Keratinocyte (primary cell): ENCODE results near the gene SLC16A7. TPM values are rescaled to one million over a fixed set of nuclear protein-coding genes. Genes with fewer than 3 reads are reported as not detected.

Experiments used
- DNase-seq: peaks from one replicate; pipeline ENCODE4 v3.0.0-alpha.2; 2011; ENCODE audit warnings: low read depth, missing footprints, low spot score
- FAIRE-seq: peaks from 2 replicates; lab custom pipeline; 2011; peaks lifted over from hg19 to GRCh38; lab: Jason Lieb, UNC
- H2AFZ ChIP-seq: 2 replicates; pipeline ENCODE4 v1.6.0; 2012; ENCODE audit warnings: low read length, control low read depth, inconsistent platforms; ENCODE audit not compliant: control insufficient read depth
- H3K27ac ChIP-seq: 2 replicates; pipeline ENCODE4 v1.5.1; 2011; ENCODE audit warnings: low read length; ENCODE audit not compliant: control insufficient read depth, insufficient read depth
- H3K27me3 ChIP-seq: 3 replicates; pipeline ENCODE4 v1.6.0; 2011; ENCODE audit warnings: low read length; ENCODE audit not compliant: control insufficient read depth, insufficient read depth; ENCODE audit errors: extremely low read depth
- H3K36me3 ChIP-seq, 2 experiments: 2 replicates in 1 of 2; 3 replicates in 1 of 2; pipeline ENCODE4 v1.5.1; 2011; ENCODE audit warnings: low read length in 2 of 2, mild to moderate bottlenecking in 1 of 2; ENCODE audit not compliant: control insufficient read depth in 2 of 2, insufficient read depth in 2 of 2; ENCODE audit errors: extremely low read depth in 1 of 2
- H3K4me1 ChIP-seq: 3 replicates; pipeline ENCODE4 v1.5.1; 2011; ENCODE audit warnings: low read length; ENCODE audit not compliant: control insufficient read depth, insufficient read depth; ENCODE audit errors: extremely low read depth
- H3K4me2 ChIP-seq: 3 replicates; pipeline ENCODE4 v1.6.0; 2011; ENCODE audit warnings: low read depth, low read length; ENCODE audit not compliant: control insufficient read depth, insufficient read depth; ENCODE audit errors: extremely low read depth
- H3K4me3 ChIP-seq, 3 experiments: fragments of 200-600 bp in 1 of 3; sonication (generic) in 1 of 3; 2 replicates in 2 of 3; 3 replicates in 1 of 3; pipeline ENCODE4 v1.5.1; 2011 to 2016; ENCODE audit warnings: low read length in 3 of 3, mild to moderate bottlenecking in 3 of 3, control low read depth in 2 of 3, inconsistent platforms in 1 of 3, low read depth in 1 of 3, mixed read lengths in 1 of 3, mixed run types in 1 of 3, moderate library complexity in 1 of 3; ENCODE audit not compliant: control insufficient read depth in 2 of 3, insufficient read depth in 2 of 3; ENCODE audit errors: extremely low read depth in 1 of 3
- H3K79me2 ChIP-seq: 2 replicates; pipeline ENCODE4 v1.6.0; 2012; ENCODE audit warnings: low read length; ENCODE audit not compliant: control insufficient read depth, insufficient read depth
- H3K9ac ChIP-seq: 3 replicates; pipeline ENCODE4 v1.6.0; 2011; ENCODE audit warnings: low read length; ENCODE audit not compliant: control insufficient read depth, insufficient read depth; ENCODE audit errors: extremely low read depth
- H3K9me1 ChIP-seq: 3 replicates; pipeline ENCODE4 v1.6.0; 2011; ENCODE audit warnings: low read length; ENCODE audit not compliant: control insufficient read depth, insufficient read depth; ENCODE audit errors: extremely low read depth
- H3K9me3 ChIP-seq: 2 replicates; pipeline ENCODE4 v1.5.1; 2012; ENCODE audit warnings: low read depth, low read length; ENCODE audit not compliant: control insufficient read depth
- H4K20me1 ChIP-seq: 3 replicates; pipeline ENCODE4 v1.6.0; 2011; ENCODE audit warnings: low read length; ENCODE audit not compliant: control insufficient read depth, insufficient read depth; ENCODE audit errors: extremely low read depth
- CTCF ChIP-seq, 3 experiments: IDR thresholded peaks in 1 of 3; conservative IDR thresholded peaks in 1 of 3; optimal IDR thresholded peaks in 1 of 3; 2 replicates in 2 of 3; 3 replicates in 1 of 3; pipeline versions ENCODE3 to v1.5.1; 2011; ENCODE audit warnings: low read length in 3 of 3, mild to moderate bottlenecking in 3 of 3, moderate library complexity in 2 of 3, control low read depth in 1 of 3, inconsistent platforms in 1 of 3; ENCODE audit not compliant: insufficient read depth in 2 of 3; ENCODE audit errors: extremely low read depth in 1 of 3
- EZH2 ChIP-seq: IDR thresholded peaks from one replicate; pipeline ENCODE4 v1.6.1; 2012; ENCODE audit warnings: inconsistent platforms, mild to moderate bottlenecking, low read length, moderate library complexity
- dilution Hi-C: fragments of 300-500 bp; cut with MboI; formaldehyde crosslinking; loops from one replicate; pipeline ENCODE4 v1.7.0; 2020; ENCODE audit warnings: low sequenced_read_pairs; ENCODE audit not compliant: extremely low pct_ligation_motif_present
- polyA plus RNA-seq, 5 experiments: library from polyadenylated mRNA; depleted of rRNA in 3 of 5; stranded (reverse) in 3 of 5; stranded (forward) in 1 of 5; unstranded in 1 of 5; fragments of >200 nt; gene quantifications; 1 replicate in 1 of 5; 2 replicates in 3 of 5; 3 replicates in 1 of 5; pipeline versions ENCODE4 v1.2.1 to v1.2.3, GENCODE V29; 2011 to 2012; ENCODE audit warnings: missing spikeins in 2 of 5, low read depth in 1 of 5, low replicate concordance in 1 of 5

Gene SLC16A7
- polyA plus RNA-seq, 1 donor (not counting 4 experiments of a cell fraction or from before 2014, with no cell fraction given), result 0.87 TPM

- H3K4me3 ChIP-seq, result no peak overlapping the region
- no peak for TF ChIP-seq CTCF (optimal IDR thresholded peaks at IDR 0.05 in 1 of 3, IDR thresholded peaks at IDR 0.05 in 1 of 3, conservative IDR thresholded peaks at IDR 0.05 in 1 of 3; ENCODE audit: extremely low read depth in 1 of 3, insufficient read depth in 2 of 3, low read length in 3 of 3)
- TF ChIP-seq EZH2, result no peak
- dilution Hi-C loops, result no loop called here
These were observed 216.9 kb downstream of the SLC16A7 start for GRCh38 chr12:59812716-59813115.

GRCh38 chr12:59820594-59821011 lies 224.8 kb downstream of the SLC16A7 start:
- dilution Hi-C loops, result no loop called here
- no peak for TF ChIP-seq CTCF (optimal IDR thresholded peaks at IDR 0.05 in 1 of 3, IDR thresholded peaks at IDR 0.05 in 1 of 3, conservative IDR thresholded peaks at IDR 0.05 in 1 of 3; ENCODE audit: extremely low read depth in 1 of 3, insufficient read depth in 2 of 3, low read length in 3 of 3)

More at GRCh38 chr12:59812716-59813115, 216.9 kb downstream of the SLC16A7 start:
- Histone ChIP-seq H3K79me2 (no peaks in the 10 kb centered on the region), H3K27me3 (no peaks in the 10 kb centered on the region), H3K27ac (no peak overlapping the region), H3K4me1 (no peaks in the 10 kb centered on the region), H3K9me3 (no peaks in the 10 kb centered on the region), H4K20me1 (no peaks in the 10 kb centered on the region), H3K9me1 (no peaks in the 10 kb centered on the region), H3K4me2 (no peak overlapping the region), H2AFZ (no peak overlapping the region), H3K36me3 (no peaks in the 10 kb centered on the region), H3K9ac (no peak overlapping the region)
- FAIRE-seq (no peak), DNase-seq (no peak)

More at GRCh38 chr12:59820594-59821011, 224.8 kb downstream of the SLC16A7 start:
- no peaks in the 10 kb centered on the region for H3K4me1 ChIP-seq
- H3K79me2 ChIP-seq, result no peaks in the 10 kb centered on the region
- no peak overlapping the region for H2AFZ ChIP-seq
- H3K4me2 ChIP-seq, result no peak overlapping the region
- H4K20me1 ChIP-seq, result no peaks in the 10 kb centered on the region
- H3K9me3 ChIP-seq, result no peaks in the 10 kb centered on the region
- no peak overlapping the region for H3K9ac ChIP-seq
- H3K27me3 ChIP-seq, result no peaks in the 10 kb centered on the region
- no peak overlapping the region for H3K4me3 ChIP-seq
- no peaks in the 10 kb centered on the region for H3K36me3 ChIP-seq
- no peak overlapping the region for H3K27ac ChIP-seq
- FAIRE-seq (no peak), DNase-seq (no peak)
- H3K9me1 ChIP-seq, result no peaks in the 10 kb centered on the region
